MM.1S (cell line): ENCODE measurements around the gene SLC8A1.

Source experiments
- EZH2phosphoT487 ChIP-seq: fragments of 300-600 bp; sonication (generic); IDR thresholded peaks from 2 replicates; pipeline ENCODE4 v1.6.1; 2018; ENCODE audit warnings: antibody characterized with exemption, low read length
- TF ChIP-seq, protein P1 (sequence below): fragments of 300-600 bp; sonication (generic); IDR thresholded peaks from 2 replicates; pipeline ENCODE4 v1.5.1; 2016; ENCODE audit warnings: antibody characterized with exemption, low read length, mixed read lengths

DNA sequence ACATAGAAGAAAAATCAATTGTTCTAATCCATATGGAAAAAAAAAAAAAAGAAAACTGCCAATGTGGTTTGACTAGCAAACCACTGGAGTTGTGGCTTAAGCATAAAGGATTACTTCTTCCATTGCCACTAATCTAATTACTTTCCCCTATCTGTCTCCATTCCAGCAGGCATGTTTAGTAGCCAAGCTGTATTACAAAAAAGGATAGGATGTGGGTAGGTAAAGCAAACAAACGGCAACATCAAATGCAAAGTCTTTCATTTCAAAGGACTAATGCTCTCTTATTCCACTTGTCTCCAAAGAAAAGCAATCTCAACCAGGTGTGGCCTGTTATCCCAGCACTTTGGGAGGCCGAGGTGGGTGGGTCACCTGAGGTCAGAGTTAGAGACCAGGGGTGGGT lies 36.5 kb downstream of the SLC8A1 start:
- TF ChIP-seq, protein P1, sequence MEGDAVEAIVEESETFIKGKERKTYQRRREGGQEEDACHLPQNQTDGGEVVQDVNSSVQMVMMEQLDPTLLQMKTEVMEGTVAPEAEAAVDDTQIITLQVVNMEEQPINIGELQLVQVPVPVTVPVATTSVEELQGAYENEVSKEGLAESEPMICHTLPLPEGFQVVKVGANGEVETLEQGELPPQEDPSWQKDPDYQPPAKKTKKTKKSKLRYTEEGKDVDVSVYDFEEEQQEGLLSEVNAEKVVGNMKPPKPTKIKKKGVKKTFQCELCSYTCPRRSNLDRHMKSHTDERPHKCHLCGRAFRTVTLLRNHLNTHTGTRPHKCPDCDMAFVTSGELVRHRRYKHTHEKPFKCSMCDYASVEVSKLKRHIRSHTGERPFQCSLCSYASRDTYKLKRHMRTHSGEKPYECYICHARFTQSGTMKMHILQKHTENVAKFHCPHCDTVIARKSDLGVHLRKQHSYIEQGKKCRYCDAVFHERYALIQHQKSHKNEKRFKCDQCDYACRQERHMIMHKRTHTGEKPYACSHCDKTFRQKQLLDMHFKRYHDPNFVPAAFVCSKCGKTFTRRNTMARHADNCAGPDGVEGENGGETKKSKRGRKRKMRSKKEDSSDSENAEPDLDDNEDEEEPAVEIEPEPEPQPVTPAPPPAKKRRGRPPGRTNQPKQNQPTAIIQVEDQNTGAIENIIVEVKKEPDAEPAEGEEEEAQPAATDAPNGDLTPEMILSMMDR = no peak
- TF ChIP-seq EZH2phosphoT487 = no peak
